Activated naive CD8-positive, alpha-beta T cell (primary cell): Measurements from ENCODE around the gene PSG7.
"Not testable (repeated sequence)": the region's sequence is repeated elsewhere in the genome, so short reads cannot be mapped to it uniquely, and the experiment has no call there.

Source experiments
- H3K27ac Mint-ChIP-seq: one replicate; pipeline ENCODE4 v1.8.0; 2021; ENCODE audit warnings: mixed read lengths
- H3K27me3 Mint-ChIP-seq: one replicate; pipeline ENCODE4 v1.8.0; 2021; ENCODE audit warnings: mixed read lengths
- H3K36me3 Mint-ChIP-seq: one replicate; pipeline ENCODE4 v1.8.0; 2021; ENCODE audit warnings: mixed read lengths
- H3K4me1 Mint-ChIP-seq: one replicate; pipeline ENCODE4 v1.8.0; 2021; ENCODE audit warnings: low read depth, mixed read lengths
- H3K4me3 Mint-ChIP-seq: one replicate; pipeline ENCODE4 v1.8.0; 2021; ENCODE audit warnings: mild to moderate bottlenecking, mixed read lengths
- H3K9me3 Mint-ChIP-seq: one replicate; pipeline ENCODE4 v1.8.0; 2021; ENCODE audit warnings: low read depth, mixed read lengths

PSG7 gene

GRCh38 chr19:42890446-42890845, 46.6 kb downstream of the PSG7 start:
- H3K4me1 Mint-ChIP-seq, H3K27ac Mint-ChIP-seq, H3K4me3 Mint-ChIP-seq, H3K9me3 Mint-ChIP-seq, H3K36me3 Mint-ChIP-seq: not testable (repeated sequence)
- peaks cover 16% of the 10 kb centered on the region for H3K27me3 Mint-ChIP-seq

GRCh38 chr19:42887876-42888445, 49.0 kb downstream of the PSG7 start:
- H3K27me3 Mint-ChIP-seq: peaks cover 25% of the 10 kb centered on the region
- H3K4me1 Mint-ChIP-seq, H3K36me3 Mint-ChIP-seq, H3K9me3 Mint-ChIP-seq, H3K4me3 Mint-ChIP-seq, H3K27ac Mint-ChIP-seq: not testable (repeated sequence)

GRCh38 chr19:42882730-42883129, 54.3 kb downstream of the PSG7 start:
- not testable (repeated sequence) for H3K4me1 Mint-ChIP-seq, H3K36me3 Mint-ChIP-seq, H3K27ac Mint-ChIP-seq, H3K4me3 Mint-ChIP-seq, H3K9me3 Mint-ChIP-seq
- peaks cover 20% of the 10 kb centered on the region for H3K27me3 Mint-ChIP-seq

GRCh38 chr19:42882010-42882409, 55.0 kb downstream of the PSG7 start:
- H3K9me3 Mint-ChIP-seq, H3K36me3 Mint-ChIP-seq, H3K4me3 Mint-ChIP-seq, H3K27ac Mint-ChIP-seq, H3K4me1 Mint-ChIP-seq: not testable (repeated sequence)
- H3K27me3 Mint-ChIP-seq: peaks cover 18% of the 10 kb centered on the region

GRCh38 chr19:42881279-42881678, 55.7 kb downstream of the PSG7 start:
- peaks cover 17% of the 10 kb centered on the region for H3K27me3 Mint-ChIP-seq
- not testable (repeated sequence) for H3K36me3 Mint-ChIP-seq, H3K4me1 Mint-ChIP-seq, H3K27ac Mint-ChIP-seq, H3K4me3 Mint-ChIP-seq, H3K9me3 Mint-ChIP-seq

DNA sequence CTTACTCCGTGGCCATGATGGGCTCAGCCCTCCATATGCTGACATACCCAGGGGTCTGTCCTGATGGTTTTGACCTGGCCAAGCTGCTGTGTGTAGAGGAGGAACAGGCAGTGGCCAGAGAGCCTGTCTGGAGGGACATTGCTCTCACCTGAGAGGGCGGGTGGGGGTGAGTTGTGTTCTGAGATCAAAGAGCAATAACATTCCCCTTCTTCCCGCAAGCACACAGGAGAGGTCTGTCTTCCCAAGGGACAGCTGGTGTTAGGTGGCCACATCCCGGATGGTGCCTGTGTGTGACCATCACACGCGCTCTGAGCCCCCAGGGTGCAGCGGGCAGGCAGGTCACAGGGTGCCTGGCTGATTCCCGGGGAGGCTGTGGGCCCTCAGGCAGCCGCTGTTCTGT, 56.4 kb downstream of the PSG7 start:
- H3K27me3 Mint-ChIP-seq: peaks cover 11% of the 10 kb centered on the region
- H3K27ac Mint-ChIP-seq: not testable (repeated sequence)

GRCh38 chr19:42879613-42880012, 57.4 kb downstream of the PSG7 start, which contains the start of gene PSG1:
Gene PSG1 (minus strand): TSS chr19:42879713. CDS start chr19:42879581, 132 bp downstream.
- H3K4me3 Mint-ChIP-seq: no peak within 1 kb of the TSS

More for the DNA sequence above, 56.4 kb downstream of the PSG7 start:
- H3K4me1 Mint-ChIP-seq, H3K4me3 Mint-ChIP-seq, H3K9me3 Mint-ChIP-seq, H3K36me3 Mint-ChIP-seq: not testable (repeated sequence)

DNA sequence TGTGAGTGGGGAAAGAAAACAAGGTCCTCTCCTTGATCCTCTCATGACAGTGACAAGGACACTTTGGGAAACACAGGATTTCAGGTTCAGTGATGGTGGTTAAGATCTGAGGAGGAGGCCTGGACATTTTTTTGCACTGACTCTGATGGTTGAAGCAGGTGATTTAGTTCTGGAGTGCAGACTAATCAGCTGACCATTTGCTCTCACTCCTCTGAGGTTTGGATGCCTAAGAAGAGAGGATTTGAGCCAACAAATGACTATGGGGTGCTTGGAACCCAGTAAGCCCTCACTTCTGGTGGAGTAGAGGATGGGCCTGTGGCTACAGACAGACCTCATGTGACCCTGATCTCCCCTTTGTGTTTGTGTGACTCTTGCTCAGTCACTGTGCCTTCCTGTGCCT, 60.4 kb downstream of the PSG7 start:
- H3K27me3 Mint-ChIP-seq, H3K9me3 Mint-ChIP-seq, H3K4me1 Mint-ChIP-seq, H3K4me3 Mint-ChIP-seq, H3K27ac Mint-ChIP-seq, H3K36me3 Mint-ChIP-seq: not testable (repeated sequence)

More at GRCh38 chr19:42879613-42880012, 57.4 kb downstream of the PSG7 start, which contains the start of gene PSG1:
- H3K4me1 Mint-ChIP-seq: no peaks in the 10 kb centered on the region
- no peaks in the 10 kb centered on the region for H3K36me3 Mint-ChIP-seq
- H3K9me3 Mint-ChIP-seq: no peaks in the 10 kb centered on the region
- peaks cover 3% of the 10 kb centered on the region for H3K27me3 Mint-ChIP-seq
- no peak within 1 kb of the TSS for H3K27ac Mint-ChIP-seq

GRCh38 chr19:42875881-42876280, 61.1 kb downstream of the PSG7 start:
- H3K4me1 Mint-ChIP-seq, H3K36me3 Mint-ChIP-seq, H3K27ac Mint-ChIP-seq, H3K4me3 Mint-ChIP-seq, H3K9me3 Mint-ChIP-seq, H3K27me3 Mint-ChIP-seq: not testable (repeated sequence)

DNA sequence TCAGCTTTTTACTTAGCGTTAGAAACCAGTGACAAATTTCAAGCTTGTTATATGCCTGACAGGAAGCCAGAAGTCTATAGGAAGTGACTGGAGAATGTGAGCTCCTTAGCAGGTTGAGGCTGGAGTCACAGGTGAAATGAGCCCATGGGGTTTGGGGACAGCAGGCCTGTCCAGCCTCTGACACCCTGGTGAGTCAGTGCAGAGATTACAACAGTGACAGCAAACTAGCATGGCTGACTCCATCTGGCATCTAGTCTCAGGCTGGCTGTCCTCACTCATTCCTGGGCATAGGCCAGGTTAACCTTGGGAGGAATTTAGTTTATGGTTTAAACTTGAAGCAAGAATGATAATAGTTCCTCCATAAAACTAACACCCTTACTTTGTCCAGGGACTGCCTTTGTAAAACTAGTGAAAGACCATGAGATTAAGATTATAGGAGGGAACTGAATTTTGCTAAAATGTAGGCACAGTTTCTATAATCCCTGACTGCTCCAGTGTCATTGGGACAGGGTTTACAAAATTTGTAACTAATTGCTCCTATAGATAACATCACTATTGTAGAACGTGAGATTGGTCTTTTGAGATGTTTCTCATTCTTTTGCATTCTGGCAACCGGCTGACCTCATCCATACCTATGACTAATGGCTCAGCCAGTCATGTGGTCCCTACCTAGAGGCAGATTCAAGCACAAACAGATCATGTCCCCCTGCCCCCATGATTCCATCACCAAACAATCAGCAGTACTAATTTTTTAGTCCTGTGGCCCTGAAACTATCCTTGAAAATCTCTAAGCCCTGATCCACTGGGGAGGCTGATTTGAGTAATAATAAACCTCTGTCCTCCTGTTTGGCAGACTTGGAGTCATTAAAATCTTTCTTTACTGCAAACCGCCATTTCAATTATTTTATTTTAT, 61.9 kb downstream of the PSG7 start:
- H3K27me3 Mint-ChIP-seq, H3K36me3 Mint-ChIP-seq, H3K9me3 Mint-ChIP-seq, H3K4me1 Mint-ChIP-seq, H3K27ac Mint-ChIP-seq, H3K4me3 Mint-ChIP-seq: not testable (repeated sequence)

GRCh38 chr19:42874136-42874535, 62.9 kb downstream of the PSG7 start:
- H3K4me1 Mint-ChIP-seq, H3K36me3 Mint-ChIP-seq, H3K9me3 Mint-ChIP-seq, H3K4me3 Mint-ChIP-seq, H3K27ac Mint-ChIP-seq: not testable (repeated sequence)
- peaks cover 13% of the 10 kb centered on the region for H3K27me3 Mint-ChIP-seq
